AML-193 (cell line): Measurements from ENCODE around the gene ITGB6.

ENCODE experiments used
- DNase-seq, 2 experiments: peaks; one replicate each; lab custom pipeline; 2025; lab: John Stamatoyannopoulos, UW

The ITGB6 gene

GRCh38 chr2:160050147-160050546 lies 149.9 kb downstream of the ITGB6 start:
- DNase-seq: no peak
